Measurements from ENCODE around the gene CLHC1.

GRCh38 chr2:55232084-55232862 lies at the start of gene CLHC1, which contains the start of gene RPS27A:
- no peak for TF ChIP-seq EZH2phosphoT487 (IDR thresholded peaks at IDR 0.05; ENCODE audit: insufficient read depth, low read depth)
- TF ChIP-seq EZH2 (IDR thresholded peaks at IDR 0.05; ENCODE audit: insufficient read depth, poor library complexity, severe bottlenecking): no peak

All from GM23248 (cell line).